Measurements from ENCODE around the gene RGMB.
"Not testable (repeated sequence)": the region's sequence is repeated elsewhere in the genome, so short reads cannot be mapped to it uniquely, and the experiment has no call there.

The RGMB gene

GRCh38 chr5:98773464-98774191 lies at the start of gene RGMB:
TSS of gene RGMB (plus strand) at chr5:98773663. CDS start at chr5:98774071, 408 bp downstream.
- in situ Hi-C loops (cut with MboI; ENCODE audit: low sequenced_read_pairs) = no loop called here

- in situ Hi-C loops (cut with MboI; ENCODE audit: low sequenced_read_pairs) = no loop called here
These were observed 47.2 kb upstream of the RGMB start for GRCh38 chr5:98726258-98726657.

GRCh38 chr5:98727686-98728085 lies 45.8 kb upstream of the RGMB start:
- in situ Hi-C loops (cut with MboI; ENCODE audit: low sequenced_read_pairs) = no loop called here

DNA sequence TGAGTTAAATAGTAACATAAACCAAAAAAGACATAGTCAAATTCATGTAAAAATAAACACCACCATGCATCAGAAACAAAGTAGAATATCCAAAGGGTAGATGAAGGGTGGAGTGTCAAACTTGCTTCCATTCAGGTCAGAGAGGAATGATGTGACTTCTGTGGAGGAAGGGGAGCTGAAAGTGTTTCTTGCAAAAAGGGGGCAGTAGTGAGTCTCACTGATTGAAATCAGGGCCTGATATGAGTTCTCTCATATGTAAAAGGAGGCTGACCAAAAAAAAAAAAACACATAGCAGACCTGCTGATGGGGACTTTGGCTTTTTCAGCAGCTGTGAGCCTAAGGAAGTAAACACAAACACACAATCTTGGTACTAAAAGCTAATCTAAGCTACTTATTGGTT lies 38.8 kb upstream of the RGMB start:
- in situ Hi-C loops (cut with MboI; ENCODE audit: low sequenced_read_pairs) = no loop called here

DNA sequence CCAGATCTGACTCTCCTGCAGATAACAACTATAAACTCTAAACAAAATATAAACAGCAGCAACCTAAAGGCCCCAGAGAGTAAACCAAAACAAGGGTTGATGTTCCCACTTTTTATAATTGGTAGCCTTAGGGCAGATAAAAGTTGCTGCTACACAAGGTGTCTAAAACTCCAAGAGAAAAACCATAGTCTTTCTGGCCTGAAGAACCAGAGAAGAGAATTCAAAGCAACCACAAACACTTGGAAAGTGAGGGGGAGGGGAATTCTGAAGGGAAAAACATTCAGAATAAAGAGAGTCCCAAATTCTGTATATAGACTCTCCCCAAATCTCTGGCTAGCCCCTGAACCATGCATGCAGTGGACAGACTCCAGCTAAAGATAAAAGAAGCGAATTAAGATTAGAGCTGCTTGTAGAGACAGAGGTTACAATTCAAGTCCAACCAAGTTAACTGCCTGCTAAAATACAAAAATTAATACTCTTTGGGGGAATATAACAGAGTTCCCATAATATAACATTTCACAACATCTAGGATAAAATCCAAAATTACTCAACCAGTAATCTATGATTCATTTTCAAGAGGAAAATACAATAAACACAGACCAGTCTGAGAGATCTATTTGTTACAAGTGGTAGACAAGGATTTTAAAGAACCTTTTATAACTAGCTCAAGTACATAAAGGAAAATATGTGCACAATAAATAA lies 37.5 kb upstream of the RGMB start:
- in situ Hi-C loops (cut with MboI; ENCODE audit: low sequenced_read_pairs) = no loop called here

- in situ Hi-C loops (cut with MboI; ENCODE audit: low sequenced_read_pairs) = no loop called here
These were observed 36.7 kb upstream of the RGMB start for GRCh38 chr5:98736753-98737152.

DNA sequence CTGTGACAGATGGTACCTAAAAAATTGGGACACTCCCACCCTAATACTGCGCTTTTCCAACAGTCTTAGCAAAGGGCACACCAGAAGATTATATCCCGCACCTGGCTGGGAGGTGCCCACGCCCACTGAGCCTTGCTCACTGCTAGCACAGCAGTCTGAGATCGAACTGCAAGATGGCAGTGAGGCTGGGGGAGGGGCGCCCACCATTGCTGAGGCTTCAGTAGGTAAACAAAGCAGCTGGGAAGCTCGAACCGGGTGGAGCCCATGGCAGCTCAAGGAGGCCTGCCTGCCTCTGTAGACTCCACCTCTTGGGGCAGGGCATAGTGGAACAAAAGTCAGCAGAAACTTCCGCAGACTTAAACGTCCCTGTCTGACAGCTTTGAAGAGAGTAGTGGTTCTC lies 36.0 kb upstream of the RGMB start:
- in situ Hi-C loops (cut with MboI; ENCODE audit: low sequenced_read_pairs) = not testable (repeated sequence)

GRCh38 chr5:98738481-98739149 lies 34.8 kb upstream of the RGMB start:
- in situ Hi-C loops (cut with MboI; ENCODE audit: low sequenced_read_pairs) = not testable (repeated sequence)

DNA sequence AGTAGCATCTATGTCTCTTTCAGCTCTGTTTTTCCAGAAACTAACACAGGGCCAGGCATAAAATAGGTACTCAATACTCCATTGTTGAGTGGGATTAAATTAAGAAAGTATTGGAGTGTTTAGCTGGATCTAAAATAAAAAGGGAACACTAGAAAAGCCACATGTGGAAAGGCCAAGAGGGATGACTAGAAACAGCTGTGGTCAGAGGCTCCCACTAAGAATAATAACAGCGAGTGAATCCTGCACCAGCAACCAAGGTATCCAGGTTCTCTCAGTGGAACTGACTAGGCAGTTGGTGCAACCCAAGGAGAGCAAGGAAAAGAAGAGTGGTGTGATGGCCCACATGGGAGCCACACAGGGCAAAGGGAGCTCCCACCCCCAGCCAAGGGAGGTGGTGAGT lies 31.5 kb upstream of the RGMB start:
- in situ Hi-C loops (cut with MboI; ENCODE audit: low sequenced_read_pairs) = no loop called here

DNA sequence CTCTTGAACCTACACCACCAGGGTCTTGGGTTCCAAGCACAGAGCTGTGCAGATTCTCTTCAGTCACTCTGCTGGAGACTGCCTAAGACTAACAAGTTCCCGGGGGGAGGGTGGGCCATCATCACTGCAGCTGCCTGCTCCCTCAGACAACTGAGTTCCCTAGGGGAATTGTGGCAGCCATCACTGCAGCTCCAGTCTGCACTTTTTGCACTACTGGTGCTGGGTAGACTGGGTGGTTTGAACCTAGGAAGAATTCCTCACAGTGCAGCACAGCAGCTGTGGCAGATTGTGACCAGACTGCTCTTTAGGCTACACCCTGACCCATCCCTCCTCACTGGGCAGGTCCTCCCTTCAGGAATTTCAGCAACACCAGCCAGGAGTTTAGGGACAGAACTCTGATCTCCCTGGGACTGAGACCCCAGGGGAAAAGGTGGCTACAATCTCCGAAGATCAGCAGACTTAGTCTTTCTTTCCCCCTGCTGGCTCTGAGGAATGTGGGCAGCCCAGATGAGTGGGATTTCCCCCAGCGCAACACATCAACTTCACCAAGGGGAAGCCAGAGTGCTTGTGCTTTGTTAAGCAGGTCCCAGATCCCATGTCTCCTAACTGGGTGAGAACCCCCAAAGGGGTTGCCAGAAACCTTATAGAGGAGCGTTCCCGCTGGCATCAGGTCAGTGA lies 30.9 kb upstream of the RGMB start:
- in situ Hi-C loops (cut with MboI; ENCODE audit: low sequenced_read_pairs) = no loop called here

DNA sequence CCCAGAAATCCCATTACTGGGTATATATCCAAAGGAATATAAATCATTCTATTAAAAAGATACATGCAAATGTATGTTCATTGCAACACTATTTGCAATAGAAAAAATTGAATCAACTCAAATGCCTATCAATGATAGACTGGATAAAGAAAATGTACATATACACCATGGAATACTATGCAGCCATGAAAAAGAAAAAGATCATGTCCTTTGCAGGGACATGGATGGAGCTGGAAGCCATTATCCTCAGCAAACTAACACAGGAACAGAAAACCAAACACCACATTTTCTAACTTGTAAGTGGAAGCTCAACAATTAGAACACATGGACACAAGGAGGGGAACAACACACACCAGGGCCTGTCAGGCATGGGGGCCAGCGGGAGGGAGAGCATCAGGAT lies 25.2 kb upstream of the RGMB start:
- in situ Hi-C loops (cut with MboI; ENCODE audit: low sequenced_read_pairs) = not testable (repeated sequence)

GRCh38 chr5:98749046-98749445 lies 24.4 kb upstream of the RGMB start:
- in situ Hi-C loops (cut with MboI; ENCODE audit: low sequenced_read_pairs) = no loop called here

DNA sequence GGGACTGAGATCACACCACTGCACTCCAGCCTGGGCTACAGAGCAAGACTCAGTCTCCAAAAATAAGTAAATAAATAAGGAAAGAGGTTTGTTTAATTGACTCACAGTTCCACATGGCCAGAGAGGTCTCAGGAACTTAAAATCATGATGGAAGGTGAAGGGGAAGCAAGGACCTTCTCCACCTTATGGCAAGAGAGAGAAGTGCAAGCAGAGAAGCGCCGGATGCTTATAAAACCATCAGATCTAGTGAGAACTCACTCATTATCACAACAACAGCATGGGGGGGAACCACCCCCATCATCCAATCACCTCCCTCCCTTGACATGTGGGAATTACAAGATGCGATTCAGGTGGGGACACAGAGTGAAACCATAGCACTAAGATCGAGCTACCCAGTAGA lies 22.8 kb upstream of the RGMB start:
- in situ Hi-C loops (cut with MboI; ENCODE audit: low sequenced_read_pairs) = no loop called here

DNA sequence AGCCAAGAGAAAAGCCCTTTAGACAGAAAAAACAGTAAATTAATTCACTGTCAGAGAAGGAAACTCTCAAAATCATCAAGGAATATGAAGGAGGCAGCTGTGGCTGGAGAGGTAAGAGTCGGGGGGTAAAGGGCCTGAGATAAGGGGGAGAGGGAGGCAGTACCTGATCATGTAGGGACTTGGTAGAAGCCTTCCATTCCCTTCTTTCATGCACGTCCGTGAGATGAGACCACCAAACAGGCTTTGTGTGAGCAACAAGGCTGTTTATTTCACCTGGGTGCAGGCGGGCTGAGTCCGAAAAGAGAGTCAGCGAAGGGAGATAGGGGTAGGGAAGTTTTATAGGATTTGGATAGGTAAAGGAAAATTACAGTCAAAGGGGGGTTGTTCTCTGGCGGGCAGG lies 21.1 kb upstream of the RGMB start:
- in situ Hi-C loops (cut with MboI; ENCODE audit: low sequenced_read_pairs) = not testable (repeated sequence)

GRCh38 chr5:98752801-98753200 lies 20.7 kb upstream of the RGMB start:
- in situ Hi-C loops (cut with MboI; ENCODE audit: low sequenced_read_pairs) = not testable (repeated sequence)

DNA sequence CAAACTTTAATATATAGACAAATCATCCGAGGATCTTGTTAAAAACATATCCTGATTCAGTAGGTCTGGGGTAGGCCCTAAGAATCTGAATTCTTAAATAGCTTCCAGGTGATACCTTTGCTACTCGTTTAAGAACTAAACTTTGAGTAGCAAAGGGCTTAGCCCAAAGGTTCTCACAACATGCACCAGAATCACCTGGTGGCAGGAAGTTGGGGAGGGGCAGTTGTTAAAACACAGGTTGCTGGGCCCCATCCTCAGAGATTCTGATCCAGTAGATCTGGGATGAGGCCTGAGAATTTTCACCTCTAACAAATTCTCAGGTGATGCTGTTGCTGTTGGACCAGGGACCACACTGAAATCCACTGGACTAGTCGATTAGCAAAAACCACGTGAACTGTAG lies 20.0 kb upstream of the RGMB start:
- in situ Hi-C loops (cut with MboI; ENCODE audit: low sequenced_read_pairs) = no loop called here

- in situ Hi-C loops (cut with MboI; ENCODE audit: low sequenced_read_pairs) = no loop called here
These were observed 18.1 kb upstream of the RGMB start for GRCh38 chr5:98755406-98755805.

GRCh38 chr5:98757978-98758377 lies 15.5 kb upstream of the RGMB start:
- in situ Hi-C loops (cut with MboI; ENCODE audit: low sequenced_read_pairs) = no loop called here

DNA sequence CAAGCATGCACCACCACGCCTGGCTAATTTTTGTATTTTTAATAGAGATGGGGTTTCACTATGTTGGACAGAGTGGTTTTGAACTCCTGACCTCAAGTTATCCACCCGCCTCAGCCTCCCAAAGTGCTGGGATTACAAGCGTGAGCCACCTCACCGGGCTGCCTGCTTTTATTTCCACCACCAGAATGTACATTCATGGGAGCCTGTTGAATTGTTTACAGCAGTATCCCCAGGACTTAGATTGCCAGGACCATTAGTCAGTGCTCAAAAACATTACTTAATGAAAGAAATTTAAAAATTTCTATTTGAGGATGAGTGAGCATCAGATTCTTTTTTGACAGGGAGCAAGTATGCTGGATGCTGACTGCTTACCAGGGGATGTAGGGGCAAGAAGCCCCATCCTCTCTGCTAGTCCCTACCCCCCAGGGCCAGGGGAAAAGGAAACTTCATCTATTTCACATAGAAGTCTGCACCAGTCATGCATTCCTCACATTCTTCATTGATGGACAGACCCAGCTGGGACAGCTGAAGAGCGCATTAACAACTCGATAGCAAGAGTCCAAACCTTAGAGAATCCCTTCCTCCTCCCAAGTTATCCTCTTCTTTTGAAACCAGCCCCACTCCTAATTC lies 10.3 kb upstream of the RGMB start:
- in situ Hi-C loops (cut with MboI; ENCODE audit: low sequenced_read_pairs) = no loop called here

DNA sequence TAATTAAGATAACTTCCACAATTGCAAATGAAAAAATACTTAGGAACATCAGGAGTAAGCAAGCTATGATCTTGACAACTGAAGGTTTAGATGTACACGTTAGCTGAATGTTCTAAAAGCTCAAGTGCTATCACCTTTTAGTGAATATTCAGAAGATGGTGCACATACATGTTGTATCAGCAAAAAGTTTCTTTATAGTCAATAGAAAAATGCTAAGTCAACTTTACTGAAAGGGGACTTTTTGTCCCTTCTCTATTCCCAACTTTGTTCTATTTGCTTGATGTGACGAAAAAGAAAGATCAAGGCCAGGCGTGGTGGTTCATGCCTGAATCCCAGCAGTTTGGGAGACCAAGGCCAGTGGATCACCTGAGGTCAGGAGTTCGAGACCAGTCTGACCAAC lies 7.6 kb upstream of the RGMB start:
- in situ Hi-C loops (cut with MboI; ENCODE audit: low sequenced_read_pairs) = no loop called here

GRCh38 chr5:98767581-98767980 lies 5.9 kb upstream of the RGMB start:
- in situ Hi-C loops (cut with MboI; ENCODE audit: low sequenced_read_pairs) = no loop called here

All from HL-60/S4 treated with retinoic acid at 250 ng/mL for 4 days and 3 days (cell line).